Endodermal cell (in vitro differentiated cells): ENCODE measurements around the gene ZNF681. TPM values are rescaled to one million over a fixed set of nuclear protein-coding genes. Genes with fewer than 3 reads are reported as not detected.

Experiments
- DNase-seq: peaks from one replicate; pipeline ENCODE4 v3.0.0-alpha.2; 2017
- H3K27ac ChIP-seq: 2 replicates; pipeline ENCODE4 v1.5.1; 2013; ENCODE audit warnings: mild to moderate bottlenecking, low read depth, low read length, moderate library complexity
- H3K27me3 ChIP-seq: 2 replicates; pipeline ENCODE4 v1.6.1; 2013; ENCODE audit warnings: mild to moderate bottlenecking, low read length, moderate library complexity; ENCODE audit not compliant: insufficient read depth, control insufficient read depth, poor library complexity, severe bottlenecking
- H3K36me3 ChIP-seq: 2 replicates; pipeline ENCODE4 v1.7.0; 2013; ENCODE audit warnings: mild to moderate bottlenecking, low read length, moderate library complexity; ENCODE audit not compliant: control insufficient read depth, insufficient read depth
- H3K4me1 ChIP-seq: one replicate; pipeline ENCODE4 v1.7.0; 2013; ENCODE audit warnings: low read length; ENCODE audit not compliant: control insufficient read depth, insufficient read depth
- H3K4me3 ChIP-seq: 2 replicates; pipeline ENCODE4 v1.5.1; 2013; ENCODE audit warnings: mild to moderate bottlenecking, low read length, moderate library complexity
- H3K9ac ChIP-seq: 2 replicates; pipeline ENCODE4 v1.6.1; 2013; ENCODE audit warnings: mild to moderate bottlenecking, low read length, moderate library complexity; ENCODE audit not compliant: poor library complexity, severe bottlenecking; ENCODE audit errors: extremely low read depth
- H3K9me3 ChIP-seq: 2 replicates; pipeline ENCODE4 v1.6.1; 2013; ENCODE audit warnings: mild to moderate bottlenecking, low read length, moderate library complexity; ENCODE audit not compliant: control insufficient read depth
- H3K27ac Mint-ChIP-seq: 2 replicates; pipeline ENCODE4 v1.8.0; 2020; ENCODE audit warnings: mixed read lengths
- H3K27me3 Mint-ChIP-seq: 2 replicates; pipeline ENCODE4 v1.8.0; 2021; ENCODE audit warnings: mild to moderate bottlenecking, mixed read lengths; ENCODE audit not compliant: insufficient read depth
- H3K36me3 Mint-ChIP-seq: 2 replicates; pipeline ENCODE4 v1.8.0; 2020; ENCODE audit warnings: low read depth, mixed read lengths
- H3K4me1 Mint-ChIP-seq: 2 replicates; pipeline ENCODE4 v1.8.0; 2020; ENCODE audit warnings: mixed read lengths
- H3K4me3 Mint-ChIP-seq: 2 replicates; pipeline ENCODE4 v1.8.0; 2020; ENCODE audit warnings: mild to moderate bottlenecking, moderate library complexity, mixed read lengths
- H3K9me3 Mint-ChIP-seq: 2 replicates; pipeline ENCODE4 v1.8.0; 2020; ENCODE audit warnings: mild to moderate bottlenecking, mixed read lengths
- CTCF ChIP-seq: fragments of 200-600 bp; sonication (generic); conservative IDR thresholded peaks from 2 replicates; pipeline ENCODE4 v1.5.0; 2021; ENCODE audit warnings: antibody characterized with exemption, mild to moderate bottlenecking
- WGBS, 2 experiments: methylation state at CpG; one replicate each; pipeline versions ENCODE4 v1.1.5 to v1.1.7; 2013; ENCODE audit warnings: missing lambda C conversion rate in 2 of 2, mixed read lengths in 1 of 2; ENCODE audit not compliant: insufficient coverage in 1 of 2, insufficient read length in 1 of 2; 5-methylcytosine and 5-hydroxymethylcytosine counted together
- total RNA-seq, 2 donors: library from RNA; stranded (reverse); fragmentation: NEBNext Ultra II Directional in 1 of 2; extraction: Animal tissue kit (Norgen Biotek cat#: 25700) in 1 of 2; gene quantifications; 2 replicates in 1 of 2; 3 replicates in 1 of 2; pipeline ENCODE4 v1.2.1, GENCODE V29; 2021

The ZNF681 gene
- total RNA-seq, 2 donors from 2014 or later = 3.5 to 11.3 TPM

- no peaks in the 10 kb centered on the region for H3K9me3 Mint-ChIP-seq
- WGBS, 2 experiments = 56 to 65% methylated on average over 3 of the region's 3 CpGs
- no peaks in the 10 kb centered on the region for H3K27me3 ChIP-seq
- H3K9me3 ChIP-seq = no peaks in the 10 kb centered on the region
- no peak overlapping the region for H3K4me3 Mint-ChIP-seq
- TF ChIP-seq CTCF = no peak
- no peak overlapping the region for H3K27ac ChIP-seq
- H3K4me1 ChIP-seq = no peaks in the 10 kb centered on the region
- no peak overlapping the region for H3K4me3 ChIP-seq
- no peak overlapping the region for H3K9ac ChIP-seq
- no peak for DNase-seq
- no peaks in the 10 kb centered on the region for H3K27me3 Mint-ChIP-seq
- no peak overlapping the region for H3K27ac Mint-ChIP-seq
- peaks cover 79% of the 10 kb centered on the region for H3K36me3 Mint-ChIP-seq
- peaks cover 11% of the 10 kb centered on the region for H3K4me1 Mint-ChIP-seq
- peaks cover 84% of the 10 kb centered on the region for H3K36me3 ChIP-seq
Observed at GRCh38 chr19:23777216-23777615, 18.5 kb upstream of the ZNF681 start.

- no peak overlapping the region for H3K4me3 ChIP-seq
- no peak overlapping the region for H3K9ac ChIP-seq
- no peaks in the 10 kb centered on the region for H3K27me3 ChIP-seq
- no peaks in the 10 kb centered on the region for H3K9me3 ChIP-seq
- no peak overlapping the region for H3K4me3 Mint-ChIP-seq
- DNase-seq = peak; percentile 28
- no peak overlapping the region for H3K27ac ChIP-seq
- H3K27ac Mint-ChIP-seq = no peak overlapping the region
- H3K36me3 ChIP-seq = peaks cover 84% of the 10 kb centered on the region
- WGBS, 2 experiments = 93 to 94% methylated on average over 2 of the region's 2 CpGs
- H3K4me1 Mint-ChIP-seq = peaks cover 11% of the 10 kb centered on the region
- H3K4me1 ChIP-seq = no peaks in the 10 kb centered on the region
- H3K27me3 Mint-ChIP-seq = no peaks in the 10 kb centered on the region
- H3K36me3 Mint-ChIP-seq = peaks cover 77% of the 10 kb centered on the region
- no peak for TF ChIP-seq CTCF
- no peaks in the 10 kb centered on the region for H3K9me3 Mint-ChIP-seq
Observed at GRCh38 chr19:23776507-23777205, 18.0 kb upstream of the ZNF681 start.

GRCh38 chr19:23774524-23774971 lies 15.9 kb upstream of the ZNF681 start:
- no peaks in the 10 kb centered on the region for H3K4me1 ChIP-seq
- no peaks in the 10 kb centered on the region for H3K9me3 Mint-ChIP-seq
- H3K4me1 Mint-ChIP-seq = peaks cover 23% of the 10 kb centered on the region
- no peak overlapping the region for H3K4me3 Mint-ChIP-seq
- no peaks in the 10 kb centered on the region for H3K27me3 Mint-ChIP-seq
- no peak overlapping the region for H3K27ac Mint-ChIP-seq
- H3K27ac ChIP-seq = no peak overlapping the region
- H3K27me3 ChIP-seq = no peaks in the 10 kb centered on the region
- no peak for DNase-seq
- peaks cover 84% of the 10 kb centered on the region for H3K36me3 ChIP-seq
- no peak for TF ChIP-seq CTCF
- peaks cover 73% of the 10 kb centered on the region for H3K36me3 Mint-ChIP-seq
- no peak overlapping the region for H3K9ac ChIP-seq
- H3K4me3 ChIP-seq = no peak overlapping the region
- no peaks in the 10 kb centered on the region for H3K9me3 ChIP-seq
